HL-60 (cell line): ENCODE data around the gene PDXP.

Source experiments
- DNase-seq, 2 experiments: peaks; one replicate each; pipeline ENCODE4 v3.0.0-alpha.2; 2010 to 2020; ENCODE audit warnings: low read depth in 1 of 2, low spot score in 1 of 2
- H3K27ac ChIP-seq: fragments of 250-450 bp; sonication (Bioruptor Pico); replicated peaks from 2 replicates; pipeline ENCODE4 v1.5.1; 2020; ENCODE audit warnings: mild to moderate bottlenecking, moderate library complexity
- H3K27me3 ChIP-seq: fragments of 250-450 bp; sonication (Bioruptor Pico); 2 replicates; pipeline ENCODE4 v1.5.1; 2021; ENCODE audit warnings: mild to moderate bottlenecking, moderate library complexity; ENCODE audit not compliant: insufficient read depth, poor library complexity, severe bottlenecking
- H3K4me3 ChIP-seq: replicated peaks from 2 replicates; pipeline ENCODE4 v1.5.1; 2011; ENCODE audit warnings: mild to moderate bottlenecking, control low read depth, low read length; ENCODE audit not compliant: insufficient read depth
- CTCF ChIP-seq: IDR thresholded peaks from one replicate; pipeline ENCODE4 v1.5.1; 2011; ENCODE audit warnings: low read length, control low read depth, inconsistent platforms; ENCODE audit not compliant: insufficient read depth
- GABPA ChIP-seq: IDR thresholded peaks from 2 replicates; pipeline ENCODE4 v1.6.1; 2012; ENCODE audit warnings: low read depth
- POLR2AphosphoS5 ChIP-seq: IDR thresholded peaks from 2 replicates; pipeline ENCODE4 v1.6.1; 2012; ENCODE audit warnings: low read depth
- REST ChIP-seq: IDR thresholded peaks from 2 replicates; pipeline ENCODE4 v1.6.1; 2012; ENCODE audit warnings: low read depth; ENCODE audit not compliant: insufficient replicate concordance
- SPI1 ChIP-seq: IDR thresholded peaks from 2 replicates; pipeline ENCODE4 v1.6.1; 2012; ENCODE audit warnings: low read depth, mild to moderate bottlenecking, borderline replicate concordance

PDXP gene

GRCh38 chr22:37677493-37677974 is 19.0 kb downstream of the PDXP start:
- H3K27me3 ChIP-seq = no peaks in the 10 kb centered on the region
- DNase-seq = no peak
- TF ChIP-seq CTCF = no peak
- TF ChIP-seq POLR2AphosphoS5 = no peak
- TF ChIP-seq SPI1 = no peak
- no peak for TF ChIP-seq REST
- TF ChIP-seq GABPA = no peak
- peak overlapping the region; percentile 69 for H3K27ac ChIP-seq
- H3K4me3 ChIP-seq = peak overlapping the region; percentile 56

DNA sequence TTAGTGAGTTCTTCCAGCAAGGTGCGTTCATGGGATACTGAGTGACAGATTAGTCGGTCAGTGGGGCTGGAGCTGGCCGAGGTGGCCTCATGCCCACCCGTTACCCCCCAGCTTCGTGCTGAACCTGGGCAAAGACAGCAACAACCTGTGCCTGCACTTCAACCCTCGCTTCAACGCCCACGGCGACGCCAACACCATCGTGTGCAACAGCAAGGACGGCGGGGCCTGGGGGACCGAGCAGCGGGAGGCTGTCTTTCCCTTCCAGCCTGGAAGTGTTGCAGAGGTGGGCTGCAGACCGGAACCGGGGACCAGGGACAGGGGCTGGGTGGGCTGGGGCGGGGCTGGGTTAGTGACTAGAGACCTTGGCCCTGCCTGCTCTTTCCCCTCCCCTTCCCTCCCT is 19.8 kb downstream of the PDXP start:
- TF ChIP-seq REST (no peak), GABPA (no peak), POLR2AphosphoS5 (no peak), SPI1 (no peak), CTCF (no peak)
- DNase-seq = no peak
- Histone ChIP-seq H3K27ac (no peak overlapping the region), H3K27me3 (no peaks in the 10 kb centered on the region), H3K4me3 (no peak overlapping the region)

DNA sequence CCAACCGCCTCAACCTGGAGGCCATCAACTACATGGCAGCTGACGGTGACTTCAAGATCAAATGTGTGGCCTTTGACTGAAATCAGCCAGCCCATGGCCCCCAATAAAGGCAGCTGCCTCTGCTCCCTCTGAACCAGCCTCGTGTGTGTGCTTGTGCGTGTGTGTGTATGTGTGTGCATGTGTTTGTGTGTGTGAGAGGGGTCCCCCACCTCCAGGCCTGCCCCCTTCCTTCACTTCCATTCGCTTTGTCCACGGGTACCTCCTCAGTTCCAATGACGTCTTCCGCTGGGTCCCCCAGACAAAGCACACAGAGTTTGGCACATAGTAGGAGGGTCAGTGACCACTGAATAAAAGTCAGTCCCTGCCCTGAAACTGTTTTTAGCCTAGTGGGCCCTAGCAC is 21.1 kb downstream of the PDXP start:
- H3K27me3 ChIP-seq = no peaks in the 10 kb centered on the region
- H3K27ac ChIP-seq = no peak overlapping the region
- DNase-seq = no peak
- TF ChIP-seq GABPA (no peak), POLR2AphosphoS5 (no peak), REST (no peak), SPI1 (no peak), CTCF (no peak)
- no peak overlapping the region for H3K4me3 ChIP-seq
